NCI-H1105 (cell line): ENCODE results near the gene IL22RA2.

Experiments used
- DNase-seq: peaks from one replicate; lab custom pipeline; 2025; lab: John Stamatoyannopoulos, UW

The IL22RA2 gene

GRCh38 chr6:137095651-137096238 lies 77.7 kb downstream of the IL22RA2 start:
- DNase-seq: no peak

GRCh38 chr6:137095093-137095492 lies 78.4 kb downstream of the IL22RA2 start:
- DNase-seq: no peak

- DNase-seq: peak; percentile 62
Observed at GRCh38 chr6:137094411-137095008, 78.9 kb downstream of the IL22RA2 start.
